HG03139 (cell line): ENCODE data around the gene NOA1.

Experiments
- ATAC-seq: cut with Tn5 transposase; IDR thresholded peaks from one replicate; pipeline ENCODE4 v1.9.1; 2021; ENCODE audit not compliant: unreplicated experiment

The NOA1 gene

DNA sequence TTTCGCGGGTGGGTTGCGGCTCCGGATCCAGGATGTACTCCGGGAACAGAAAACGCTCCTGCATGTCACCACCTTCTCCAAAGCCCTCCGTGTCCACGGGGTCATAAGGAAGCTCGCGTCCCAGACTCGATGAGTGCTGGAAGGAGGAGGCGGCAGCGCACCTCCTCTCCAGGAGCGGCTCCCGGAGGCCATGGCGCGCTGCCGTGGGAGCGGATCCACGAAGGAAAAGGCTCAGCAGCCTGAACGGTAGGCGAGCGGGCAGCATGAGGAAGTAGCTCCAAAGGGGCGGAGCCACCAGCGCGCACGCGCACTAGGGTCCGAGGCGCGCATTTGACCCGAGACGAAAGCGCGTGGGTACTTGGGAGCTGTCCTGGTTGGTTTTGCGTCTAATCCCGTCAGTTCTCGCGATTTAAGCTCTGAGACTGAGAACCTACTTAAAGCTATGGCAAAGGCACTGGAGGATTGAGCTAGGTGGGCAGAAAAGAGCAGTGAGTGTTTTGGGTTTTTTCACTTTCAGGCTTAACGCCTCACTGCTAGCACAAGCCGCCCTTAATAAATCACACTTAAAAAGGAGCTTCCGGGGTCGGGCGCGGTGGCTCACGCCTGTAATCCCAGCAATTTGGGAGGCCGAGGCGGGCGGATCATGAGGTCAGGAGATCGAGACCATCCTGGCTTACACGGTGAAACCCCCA lies at the start of gene NOA1:
Gene NOA1, minus strand, starts transcription at position 286 of the 692 bp plus-strand sequence. Its CDS starts 21 bp downstream, at position 265.
- peak; percentile 79 for ATAC-seq

DNA sequence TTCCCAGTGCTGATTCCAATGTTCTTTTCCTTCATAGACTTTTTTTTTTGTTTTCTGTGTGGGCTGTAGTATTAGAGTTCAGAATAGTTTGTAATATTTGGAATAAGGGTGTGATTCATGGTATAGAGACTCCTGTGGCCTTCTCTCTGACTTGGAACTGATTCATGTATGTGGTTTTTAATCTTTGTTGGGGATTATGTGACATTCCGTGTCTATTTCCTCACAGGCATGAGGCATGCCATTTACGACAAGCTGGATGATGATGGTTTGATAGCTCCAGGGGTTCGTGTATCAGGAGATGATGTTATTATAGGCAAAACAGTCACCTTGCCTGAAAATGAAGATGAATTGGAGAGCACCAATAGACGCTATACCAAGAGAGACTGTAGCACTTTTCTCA lies 45.7 kb upstream of the NOA1 start:
- no peak for ATAC-seq

DNA sequence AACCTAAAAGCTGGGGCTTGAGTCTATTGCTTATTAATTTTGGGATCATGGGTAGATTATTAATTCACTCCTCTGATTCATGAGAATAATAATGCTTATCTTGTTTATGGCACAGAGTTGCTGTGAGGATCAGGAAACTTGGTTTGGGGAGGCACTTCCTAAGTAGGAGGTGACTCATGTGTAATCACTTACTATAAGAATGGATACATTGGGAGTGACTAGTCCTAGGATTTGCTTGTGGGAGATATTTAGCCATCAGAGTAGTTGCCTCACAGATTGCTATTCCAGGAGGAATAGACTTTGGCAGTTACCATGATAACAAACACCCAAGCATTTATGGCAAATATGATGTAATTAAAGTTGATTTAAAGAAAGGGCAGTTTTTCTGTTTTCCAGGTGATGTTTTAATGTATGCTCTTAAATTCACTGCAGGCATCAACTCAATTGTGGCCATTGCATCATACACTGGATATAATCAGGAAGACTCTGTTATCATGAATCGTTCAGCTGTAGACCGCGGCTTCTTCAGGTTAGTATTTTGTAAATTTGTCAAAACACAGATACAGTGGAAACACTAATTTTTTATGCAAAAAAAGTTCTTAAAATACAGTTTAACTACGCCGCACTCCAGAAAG lies 43.2 kb upstream of the NOA1 start:
- ATAC-seq, result no peak

DNA sequence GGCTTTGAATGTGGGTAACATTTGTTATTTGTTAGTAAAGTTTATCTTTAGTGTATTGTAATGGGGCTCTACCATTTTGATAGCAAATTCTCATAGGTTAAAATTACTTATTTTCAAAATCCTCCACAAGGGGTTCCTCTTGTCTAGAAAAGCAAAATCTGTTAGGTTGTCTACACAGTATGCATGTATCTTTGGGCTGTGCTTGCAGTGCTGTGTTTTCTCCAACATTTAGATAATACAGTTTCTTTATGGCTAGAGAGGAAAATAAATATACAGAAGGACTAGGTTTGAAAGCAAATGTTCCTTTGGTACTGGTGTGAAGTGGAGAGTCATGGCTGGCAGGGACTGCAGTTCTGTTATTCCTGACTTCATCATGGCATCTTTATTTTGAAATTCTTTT lies 41.6 kb upstream of the NOA1 start:
- ATAC-seq, result no peak

DNA sequence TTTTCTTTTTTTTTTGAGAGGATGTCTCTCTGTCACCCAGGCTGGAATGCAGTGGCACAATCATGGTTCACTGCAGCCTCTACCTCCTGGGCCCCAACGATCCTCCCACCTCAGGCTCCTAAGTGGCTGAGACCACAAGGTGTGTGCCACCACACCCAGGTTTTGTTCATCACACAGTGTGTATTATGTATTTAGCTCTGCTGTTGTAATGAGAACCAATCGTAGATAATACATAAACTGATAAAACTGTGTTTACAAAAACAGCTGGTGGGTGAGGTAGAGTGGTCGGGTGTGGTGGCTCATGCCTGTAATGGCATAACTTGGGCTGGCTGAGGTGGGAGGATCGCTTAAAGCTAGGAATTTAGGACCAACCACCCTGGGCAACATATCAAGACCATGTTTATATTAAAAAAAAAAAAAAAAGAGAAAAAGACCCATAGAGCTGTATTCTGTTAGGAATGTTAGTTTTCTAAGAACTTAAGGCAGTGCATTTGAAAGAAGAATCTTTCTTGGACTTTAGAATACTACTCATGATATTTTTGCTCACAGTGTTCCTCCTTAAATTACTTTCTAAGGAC lies 36.2 kb upstream of the NOA1 start:
- no peak for ATAC-seq

DNA sequence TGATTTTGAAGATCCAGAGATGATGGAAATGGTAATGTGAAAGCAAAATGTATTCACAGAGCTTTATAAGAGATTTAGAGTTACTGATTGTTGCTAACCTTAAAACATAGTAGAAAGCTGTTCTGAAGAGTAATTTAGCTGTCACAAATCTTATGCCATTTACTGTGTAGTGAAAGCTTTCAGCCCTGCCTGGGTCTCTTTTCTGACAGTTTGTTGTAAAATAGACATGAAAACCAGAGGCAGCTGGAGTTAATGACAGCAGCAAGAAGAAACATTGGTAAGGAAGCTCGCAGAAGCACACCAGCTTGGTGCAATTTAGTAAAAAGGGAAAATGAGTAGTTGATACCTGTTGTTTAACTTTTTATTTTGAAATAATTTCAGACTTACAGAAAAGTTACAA lies 22.3 kb upstream of the NOA1 start:
- no peak for ATAC-seq

DNA sequence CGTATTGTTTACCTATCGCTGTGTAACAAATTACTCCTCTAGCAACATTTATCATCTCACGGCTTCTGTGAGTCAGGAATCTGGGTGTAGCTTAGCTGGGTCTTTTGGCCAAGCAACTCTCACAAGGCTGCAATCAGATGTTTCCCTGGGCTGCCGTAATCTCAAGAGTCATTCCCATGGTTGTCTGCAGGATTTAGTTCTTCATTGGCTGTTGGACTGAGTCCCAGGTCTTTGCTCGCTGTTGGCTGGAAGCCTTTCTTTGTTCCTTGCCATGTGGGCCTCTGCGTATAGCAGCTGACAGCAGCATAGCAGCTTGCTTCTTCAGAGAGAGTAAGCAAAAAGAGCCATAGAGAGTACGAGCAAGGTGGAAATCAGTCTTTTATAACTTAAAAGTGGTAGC lies 18.1 kb upstream of the NOA1 start:
- no peak for ATAC-seq

DNA sequence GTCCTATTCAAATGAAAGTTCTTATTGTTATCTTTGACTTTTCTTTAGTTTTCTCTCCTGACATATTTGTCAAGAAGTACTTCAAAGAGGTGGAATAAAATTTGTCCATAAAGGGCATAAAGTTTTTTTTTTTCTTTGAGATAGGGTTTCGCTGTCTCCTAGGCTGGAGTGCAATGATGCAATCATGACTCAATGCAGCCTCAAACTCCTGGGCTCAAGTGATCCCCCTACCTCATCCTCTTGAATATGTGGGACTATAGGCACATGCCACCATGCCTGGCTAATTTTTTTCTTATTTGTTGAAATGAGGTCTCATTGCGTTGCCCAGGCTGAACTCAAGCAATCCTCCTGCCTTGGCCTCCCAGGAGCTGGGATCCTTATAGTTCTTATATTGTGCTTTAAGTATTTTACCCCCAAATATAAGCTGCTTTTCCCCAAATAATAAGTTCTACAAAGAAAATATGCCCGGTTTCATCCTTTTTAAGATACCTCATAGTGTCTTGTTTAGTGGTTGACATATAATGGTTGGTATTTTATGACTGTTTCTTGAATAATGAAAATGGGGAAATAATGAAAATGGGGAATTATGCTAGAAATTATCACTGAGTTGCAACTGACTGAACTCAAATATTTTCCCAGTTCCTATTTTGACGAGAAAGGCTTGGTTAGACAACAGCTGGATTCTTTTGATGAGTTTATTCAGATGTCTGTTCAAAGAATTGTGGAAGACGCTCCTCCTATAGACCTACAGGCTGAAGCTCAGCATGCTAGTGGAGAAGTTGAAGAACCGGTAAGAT lies 12.9 kb upstream of the NOA1 start:
- ATAC-seq, result no peak

DNA sequence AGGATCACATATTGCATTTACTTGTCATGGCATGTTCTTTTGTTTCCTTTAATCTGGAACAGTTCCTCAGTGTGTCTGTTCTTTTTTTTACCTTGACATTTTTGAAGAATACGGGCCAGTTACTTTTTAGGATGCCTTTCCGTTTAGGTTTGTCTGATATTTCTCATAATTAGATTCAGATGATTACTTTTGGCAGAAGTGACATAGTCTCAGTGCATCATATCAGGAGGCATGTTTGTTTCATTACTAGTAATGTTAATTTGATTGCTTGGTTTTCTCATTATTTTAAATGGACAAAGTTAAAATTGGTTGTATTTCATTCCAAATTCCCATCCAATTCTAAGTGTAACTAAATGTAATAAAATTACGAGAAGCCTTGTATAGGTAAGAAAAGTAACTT lies 9.5 kb upstream of the NOA1 start:
- no peak for ATAC-seq

DNA sequence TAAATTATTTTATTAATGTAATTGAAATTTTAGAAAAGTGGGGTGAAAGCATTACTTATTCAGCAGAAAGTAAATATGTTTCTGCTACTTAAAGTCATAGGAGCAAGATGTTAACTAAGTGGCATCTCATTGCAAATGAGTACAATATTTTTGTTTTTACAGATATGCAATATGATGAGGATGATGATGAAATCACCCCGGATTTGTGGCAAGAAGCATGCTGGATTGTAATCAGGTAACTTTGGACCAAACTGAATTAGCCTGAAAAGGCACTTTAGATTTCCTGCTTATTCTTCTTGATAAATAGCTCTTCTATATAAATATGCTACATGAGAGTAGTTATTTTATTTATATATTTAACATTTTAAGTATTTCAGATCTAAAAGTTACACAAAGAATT lies 8.8 kb upstream of the NOA1 start:
- no peak for ATAC-seq

DNA sequence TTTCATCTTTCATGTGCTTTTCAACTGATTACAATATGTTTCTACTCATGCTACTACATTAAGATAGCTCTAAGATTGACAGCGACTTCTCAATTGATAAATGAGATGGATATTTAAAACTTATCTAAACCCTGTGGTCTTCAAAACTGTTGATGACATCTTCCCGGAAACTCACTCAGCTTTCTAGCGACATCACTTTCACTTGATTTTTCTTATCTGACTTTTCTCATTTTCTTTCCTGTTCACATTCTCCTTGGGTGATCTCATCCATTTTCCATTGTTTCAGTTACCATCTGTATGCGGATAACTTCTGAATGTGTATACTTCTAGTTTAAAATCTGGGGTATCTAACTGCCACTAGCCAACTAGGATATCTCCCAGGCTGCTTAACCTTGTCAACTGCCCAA lies 4.4 kb upstream of the NOA1 start:
- ATAC-seq, result no peak

DNA sequence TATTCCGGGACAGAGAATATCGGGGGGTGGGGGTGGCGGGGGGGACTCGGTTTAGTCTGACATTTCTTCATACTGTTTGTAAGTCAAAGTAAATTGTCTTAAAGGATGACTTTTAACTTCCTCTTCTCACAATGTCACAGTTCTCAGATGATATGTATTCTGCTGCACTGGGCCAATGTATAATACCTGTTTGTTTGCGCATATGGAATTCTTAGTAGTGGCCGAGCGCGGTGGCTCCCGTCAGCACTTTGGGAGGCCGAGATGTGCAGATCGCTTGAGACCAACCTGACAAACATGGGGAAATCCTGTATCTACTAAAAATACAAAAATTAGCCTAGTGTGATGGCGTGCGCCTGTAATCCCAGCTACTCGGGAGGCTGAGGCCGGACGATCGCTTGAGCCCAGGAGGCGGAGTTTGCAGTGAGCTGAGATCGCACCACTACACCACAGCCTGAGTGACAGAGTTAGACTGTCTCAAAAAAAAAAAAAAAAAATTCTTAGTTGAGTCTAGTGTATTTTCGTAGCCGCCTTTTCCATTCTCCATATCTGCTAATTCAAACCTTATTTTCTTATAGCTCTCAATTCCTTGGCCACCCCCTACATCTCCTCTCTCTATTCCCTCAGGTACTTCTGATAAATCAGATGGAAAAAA lies 2.1 kb upstream of the NOA1 start:
- ATAC-seq, result no peak

DNA sequence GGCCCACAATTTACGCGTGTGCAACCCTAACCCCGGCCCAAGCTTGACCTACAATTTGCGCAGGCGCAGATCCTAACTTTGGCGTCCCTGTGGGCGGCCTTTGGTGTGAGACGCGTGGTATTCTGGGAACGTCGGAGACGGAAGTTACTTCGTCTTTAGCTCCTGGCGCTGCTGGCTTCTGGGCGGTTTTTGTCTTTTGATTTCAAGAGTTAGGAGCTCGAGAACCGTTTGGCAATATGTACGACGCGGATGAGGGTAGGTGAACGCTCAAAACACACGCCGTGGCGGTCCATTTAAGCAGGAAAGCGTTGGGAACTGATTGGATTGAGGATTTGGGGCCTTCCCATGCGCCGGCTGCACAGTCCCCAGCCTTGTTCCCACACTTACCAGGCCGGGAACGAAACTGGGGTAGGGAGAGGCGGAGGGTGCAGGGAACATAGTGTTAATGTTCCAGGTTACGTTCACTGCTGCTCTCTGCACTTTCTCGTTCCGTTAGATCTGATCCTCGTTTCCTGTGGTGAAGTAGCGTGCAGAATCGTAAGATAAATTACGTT lies 1.4 kb upstream of the NOA1 start, which contains the start of gene POLR2B:
Gene POLR2B, plus strand, starts transcription at position 147 of the 554 bp plus-strand sequence. Its CDS starts 90 bp downstream, at position 237.
- peak; percentile 52 for ATAC-seq

DNA sequence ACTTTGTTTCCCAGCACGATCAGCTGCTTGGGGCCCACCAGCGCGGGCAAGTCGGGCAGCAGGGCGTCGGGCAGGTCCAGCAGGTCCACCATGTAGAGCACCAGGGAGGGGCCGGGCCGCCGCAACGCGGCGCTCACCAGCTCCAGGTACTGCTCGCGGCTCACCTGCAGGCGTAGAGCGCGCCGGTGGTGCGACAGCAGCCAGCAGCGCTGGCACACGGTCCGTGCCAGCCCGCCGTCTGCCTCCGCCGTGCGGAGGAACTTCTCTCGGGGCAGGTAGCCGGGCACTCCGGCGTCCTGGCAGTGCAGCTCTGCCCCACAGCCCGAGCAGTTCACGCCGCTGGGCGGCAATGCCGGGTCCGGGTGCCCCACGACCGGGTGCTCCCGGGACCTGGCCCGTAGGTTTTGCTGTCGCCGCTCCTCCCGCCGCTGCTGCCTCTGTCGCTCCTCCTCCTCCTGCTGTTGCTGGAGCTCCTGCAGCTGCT lies 527 bp downstream of the NOA1 start:
- peak; percentile 17 for ATAC-seq

DNA sequence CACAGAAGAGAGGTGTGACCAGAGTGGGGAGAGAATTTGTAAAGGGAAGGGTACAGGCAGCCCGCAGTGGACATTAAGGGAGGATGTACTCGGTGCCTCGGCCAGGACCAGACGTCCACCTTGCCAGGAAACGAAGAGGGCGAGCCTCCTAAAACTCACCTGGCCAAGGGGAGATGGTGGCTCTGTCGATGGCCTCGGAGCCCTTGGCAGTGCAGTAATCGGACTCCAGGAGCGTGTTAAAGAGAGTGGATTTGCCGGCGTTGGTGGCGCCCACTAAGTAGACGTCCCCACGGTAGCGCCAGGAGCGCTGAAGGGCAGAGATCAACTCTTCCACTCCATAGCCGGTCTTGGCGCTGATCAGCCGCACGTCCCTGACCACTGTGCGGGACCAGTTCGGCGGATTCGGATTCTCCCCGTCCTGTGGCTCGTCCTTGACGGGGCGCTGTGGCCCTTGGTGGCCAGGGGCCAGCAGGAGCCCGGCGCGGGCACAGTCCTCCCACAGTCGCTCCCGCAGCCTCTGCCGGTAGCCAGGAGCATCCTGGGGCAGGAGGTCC lies 1.0 kb downstream of the NOA1 start:
- no peak for ATAC-seq

DNA sequence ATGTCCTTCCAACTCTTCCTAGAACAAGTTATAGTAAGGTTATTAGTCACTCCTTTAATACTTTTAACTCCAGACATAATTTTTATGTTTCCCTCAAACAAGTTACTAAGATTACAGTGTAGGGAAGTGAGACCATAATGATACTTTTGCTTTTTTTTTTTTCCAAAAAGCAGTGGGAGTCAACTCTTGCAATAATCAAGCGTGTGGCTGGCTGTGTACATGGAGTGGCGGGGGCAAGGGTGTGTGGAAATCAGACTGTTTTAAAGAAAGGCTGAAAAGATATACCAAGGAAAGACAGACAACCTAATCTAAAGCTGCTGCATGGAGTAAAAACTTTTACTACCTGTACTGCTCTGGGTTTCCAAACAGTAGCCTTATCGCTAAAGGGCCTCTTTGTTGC lies 4.1 kb downstream of the NOA1 start:
- no peak for ATAC-seq

DNA sequence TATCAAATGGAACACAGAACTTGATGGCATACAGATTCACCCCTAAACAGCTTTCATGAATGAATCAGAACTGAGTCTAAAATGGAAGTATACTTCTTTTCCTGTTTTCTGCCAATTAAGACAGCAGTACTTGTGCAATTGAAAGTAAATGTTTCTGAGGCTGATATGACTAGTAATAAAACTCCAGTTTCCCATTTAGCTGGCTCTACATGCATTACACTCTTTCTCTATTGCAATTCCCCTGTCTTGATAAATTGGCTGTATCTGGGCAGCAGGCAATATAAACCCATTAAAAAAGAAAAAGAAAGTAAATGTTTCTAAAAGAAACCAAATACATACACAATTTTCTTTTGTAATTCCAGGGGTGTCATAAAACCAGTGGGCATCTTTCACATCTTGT lies 4.6 kb downstream of the NOA1 start:
- no peak for ATAC-seq

DNA sequence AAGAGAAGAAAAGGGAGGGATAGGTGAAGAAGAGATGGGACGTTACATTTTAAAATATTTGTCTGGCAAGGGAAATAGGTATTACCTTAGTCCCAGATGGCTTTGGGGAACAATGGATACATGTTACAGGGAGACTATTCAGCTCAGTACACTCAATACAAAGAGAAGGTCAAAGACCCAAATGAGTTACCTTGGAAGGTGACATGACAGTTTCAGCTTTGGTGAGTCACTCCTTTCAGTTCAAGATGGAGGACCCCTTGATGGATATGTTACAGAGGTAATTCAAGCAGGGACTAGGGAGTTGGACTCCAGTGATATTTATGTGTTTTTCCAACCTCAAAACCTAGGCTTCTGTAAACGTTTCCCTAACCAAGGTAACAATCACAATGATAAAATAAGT lies 5.0 kb downstream of the NOA1 start:
- no peak for ATAC-seq

DNA sequence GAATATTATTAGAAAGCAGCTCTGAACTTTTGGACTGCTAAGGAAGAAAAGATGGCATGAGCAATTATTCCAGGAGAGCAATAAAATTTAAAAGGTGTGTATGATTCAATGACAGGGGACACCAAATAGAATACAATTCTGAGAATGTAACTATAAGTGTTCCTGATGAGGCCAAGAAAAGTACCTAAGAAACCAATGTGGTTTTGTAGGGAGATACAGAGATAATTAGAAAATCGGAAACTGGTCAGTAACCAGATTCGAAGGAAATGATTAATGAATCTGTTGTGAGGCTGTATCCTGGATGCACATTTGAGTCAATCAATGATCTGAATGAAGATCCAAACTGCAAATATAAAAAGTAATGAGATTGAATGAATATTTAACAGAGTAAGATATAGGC lies 6.0 kb downstream of the NOA1 start:
- ATAC-seq, result no peak

DNA sequence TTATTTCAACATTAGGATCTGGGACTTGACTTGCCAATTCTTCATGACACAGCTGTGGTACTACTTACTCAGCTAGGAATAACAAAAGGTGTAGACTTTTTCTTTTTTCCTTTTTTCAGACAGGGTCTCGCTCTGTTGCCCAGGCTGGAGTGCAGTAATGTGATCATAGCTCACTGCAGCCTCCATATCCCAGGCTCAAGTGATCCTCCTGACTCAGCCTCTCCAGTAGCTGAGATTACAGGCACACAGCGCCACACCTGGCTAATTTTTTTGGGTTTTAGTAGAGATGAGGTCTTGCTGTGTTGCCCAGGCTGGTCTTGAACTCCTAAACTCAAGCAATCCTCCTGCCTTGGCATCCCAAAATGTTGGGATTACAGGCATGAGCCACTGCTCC lies 16.3 kb downstream of the NOA1 start:
- no peak for ATAC-seq
